ENCODE measurements around the gene DLEC1.
"Not testable (repeated sequence)": the region's sequence is repeated elsewhere in the genome, so short reads cannot be mapped to it uniquely, and the experiment has no call there.

Gene DLEC1

GRCh38 chr3:38030126-38031021 lies 8.6 kb upstream of the DLEC1 start:
- peak overlapping the region; percentile 44 to 49 for H3K4me3 Mint-ChIP-seq
- H3K36me3 Mint-ChIP-seq: peaks cover 0 to 3% of the 10 kb centered on the region in 2 donors
- H3K9me3 Mint-ChIP-seq: no peaks in the 10 kb centered on the region
- peaks cover 7 to 14% of the 10 kb centered on the region in 2 donors for H3K4me1 Mint-ChIP-seq
- ATAC-seq (replicated peaks) (no peak), DNase-seq (no peak)
- H3K27me3 Mint-ChIP-seq: peaks cover 30 to 55% of the 10 kb centered on the region in 2 donors
- H3K27ac Mint-ChIP-seq: no peak overlapping the region

GRCh38 chr3:38031022-38031994 lies 7.7 kb upstream of the DLEC1 start:
- ATAC-seq (replicated peaks) (peak in 1 of 2 donors; percentile 26), DNase-seq (no peak)
- peak overlapping the region in 1 of 2 donors; percentile 30 for H3K4me3 Mint-ChIP-seq
- H3K36me3 Mint-ChIP-seq: peaks cover 0 to 3% of the 10 kb centered on the region in 2 donors
- H3K4me1 Mint-ChIP-seq: peaks cover 0 to 10% of the 10 kb centered on the region in 2 donors
- H3K27me3 Mint-ChIP-seq: peaks cover 30 to 55% of the 10 kb centered on the region in 2 donors
- no peak overlapping the region for H3K27ac Mint-ChIP-seq
- H3K9me3 Mint-ChIP-seq: no peaks in the 10 kb centered on the region

GRCh38 chr3:38032328-38032865 lies 6.6 kb upstream of the DLEC1 start:
- ATAC-seq (replicated peaks) (no peak), DNase-seq (no peak)
- no peaks in the 10 kb centered on the region for H3K9me3 Mint-ChIP-seq
- no peak overlapping the region for H3K4me3 Mint-ChIP-seq
- peaks cover 33 to 55% of the 10 kb centered on the region in 2 donors for H3K27me3 Mint-ChIP-seq
- H3K4me1 Mint-ChIP-seq: peaks cover 0 to 10% of the 10 kb centered on the region in 2 donors
- H3K36me3 Mint-ChIP-seq: peaks cover 0 to 3% of the 10 kb centered on the region in 2 donors
- no peak overlapping the region for H3K27ac Mint-ChIP-seq

GRCh38 chr3:38033586-38033985 lies 5.4 kb upstream of the DLEC1 start:
- not testable (repeated sequence) for ATAC-seq (replicated peaks); DNase-seq; H3K27ac Mint-ChIP-seq; H3K9me3 Mint-ChIP-seq; H3K36me3 Mint-ChIP-seq; H3K4me3 Mint-ChIP-seq
- peaks cover 28 to 49% of the 10 kb centered on the region in 2 donors for H3K27me3 Mint-ChIP-seq
- peaks cover 7 to 12% of the 10 kb centered on the region in 2 donors for H3K4me1 Mint-ChIP-seq

- H3K4me1 Mint-ChIP-seq: peaks cover 15 to 18% of the 10 kb centered on the region in 2 donors
- H3K27ac Mint-ChIP-seq; ATAC-seq (replicated peaks); H3K4me3 Mint-ChIP-seq; H3K36me3 Mint-ChIP-seq; DNase-seq; H3K9me3 Mint-ChIP-seq: not testable (repeated sequence)
- peaks cover 25 to 45% of the 10 kb centered on the region in 2 donors for H3K27me3 Mint-ChIP-seq
Observed at GRCh38 chr3:38034335-38034734, 4.7 kb upstream of the DLEC1 start.

- Mint-ChIP-seq H3K4me1 (peaks cover 16 to 25% of the 10 kb centered on the region in 2 donors), H3K36me3 (peaks cover 2 to 6% of the 10 kb centered on the region in 2 donors), H3K27ac (no peak overlapping the region), H3K9me3 (peaks cover 3 to 4% of the 10 kb centered on the region in 2 donors), H3K4me3 (no peak overlapping the region), H3K27me3 (peaks cover 18 to 30% of the 10 kb centered on the region in 2 donors)
- ATAC-seq (replicated peaks) (no peak), DNase-seq (no peak)
Observed at GRCh38 chr3:38036286-38036685, 2.7 kb upstream of the DLEC1 start.

GRCh38 chr3:38036906-38037305 lies 2.1 kb upstream of the DLEC1 start:
- no peak for DNase-seq
- no peak for ATAC-seq (replicated peaks)
- Mint-ChIP-seq H3K4me1 (peaks cover 16 to 25% of the 10 kb centered on the region in 2 donors), H3K36me3 (peaks cover 2 to 6% of the 10 kb centered on the region in 2 donors), H3K27me3 (peaks cover 17 to 24% of the 10 kb centered on the region in 2 donors), H3K4me3 (no peak overlapping the region), H3K9me3 (peaks cover 3 to 4% of the 10 kb centered on the region in 2 donors), H3K27ac (no peak overlapping the region)

- Mint-ChIP-seq H3K27me3 (peaks cover 9 to 10% of the 10 kb centered on the region in 2 donors), H3K4me1 (peaks cover 16 to 25% of the 10 kb centered on the region in 2 donors), H3K36me3 (peaks cover 2 to 6% of the 10 kb centered on the region in 2 donors), H3K27ac (peak overlapping the region; percentile 48), H3K4me3 (peak overlapping the region; percentile 54 to 87), H3K9me3 (peaks cover 3 to 4% of the 10 kb centered on the region in 2 donors)
- DNase-seq (no peak), ATAC-seq (replicated peaks) (peak in 1 of 2 donors; percentile 28)
Observed at GRCh38 chr3:38038447-38038911, 529 bp upstream of the DLEC1 start.

GRCh38 chr3:38039899-38040261 lies 872 bp downstream of the DLEC1 start:
- H3K9me3 Mint-ChIP-seq: peaks cover 3 to 4% of the 10 kb centered on the region in 2 donors
- H3K4me1 Mint-ChIP-seq: peaks cover 16 to 25% of the 10 kb centered on the region in 2 donors
- ATAC-seq (replicated peaks) (peak; percentile 82), DNase-seq (peak; percentile 36)
- peak overlapping the region; percentile 72 for H3K27ac Mint-ChIP-seq
- H3K36me3 Mint-ChIP-seq: peaks cover 2 to 6% of the 10 kb centered on the region in 2 donors
- peaks cover 6 to 7% of the 10 kb centered on the region in 2 donors for H3K27me3 Mint-ChIP-seq
- H3K4me3 Mint-ChIP-seq: peak overlapping the region; percentile 54 to 87

- Mint-ChIP-seq H3K36me3 (peaks cover 2 to 6% of the 10 kb centered on the region in 2 donors), H3K4me1 (peaks cover 16 to 25% of the 10 kb centered on the region in 2 donors), H3K27me3 (peaks cover 6 to 7% of the 10 kb centered on the region in 2 donors), H3K4me3 (peak overlapping the region; percentile 54 to 87), H3K9me3 (peaks cover 3 to 4% of the 10 kb centered on the region in 2 donors), H3K27ac (no peak overlapping the region)
- DNase-seq (no peak), ATAC-seq (replicated peaks) (no peak)
Observed at GRCh38 chr3:38040401-38040800, 1.4 kb downstream of the DLEC1 start.

GRCh38 chr3:38043486-38043885 lies 4.5 kb downstream of the DLEC1 start:
- DNase-seq: no peak
- peaks cover 2 to 4% of the 10 kb centered on the region in 2 donors for H3K9me3 Mint-ChIP-seq
- H3K4me1 Mint-ChIP-seq: peaks cover 12 to 19% of the 10 kb centered on the region in 2 donors
- H3K4me3 Mint-ChIP-seq: no peak overlapping the region
- H3K27ac Mint-ChIP-seq: no peak overlapping the region
- H3K36me3 Mint-ChIP-seq: peaks cover 2 to 3% of the 10 kb centered on the region in 2 donors
- ATAC-seq (replicated peaks): no peak
- peaks cover 4 to 6% of the 10 kb centered on the region in 2 donors for H3K27me3 Mint-ChIP-seq

- no peaks in the 10 kb centered on the region for H3K9me3 Mint-ChIP-seq
- peaks cover 7 to 16% of the 10 kb centered on the region in 2 donors for H3K27me3 Mint-ChIP-seq
- ATAC-seq (replicated peaks) (no peak), DNase-seq (no peak)
- no peaks in the 10 kb centered on the region for H3K4me1 Mint-ChIP-seq
- no peaks in the 10 kb centered on the region for H3K36me3 Mint-ChIP-seq
- H3K27ac Mint-ChIP-seq: no peak overlapping the region
- no peak overlapping the region for H3K4me3 Mint-ChIP-seq
Observed at GRCh38 chr3:38046027-38046426, 7.0 kb downstream of the DLEC1 start.

- Mint-ChIP-seq H3K9me3 (no peaks in the 10 kb centered on the region), H3K4me1 (no peaks in the 10 kb centered on the region), H3K27me3 (peaks cover 12 to 19% of the 10 kb centered on the region in 2 donors), H3K4me3 (no peak overlapping the region), H3K27ac (no peak overlapping the region), H3K36me3 (no peaks in the 10 kb centered on the region)
- no peak for ATAC-seq (replicated peaks)
- DNase-seq: no peak
Observed at GRCh38 chr3:38046821-38047220, 7.8 kb downstream of the DLEC1 start.
